Measurements from ENCODE around the gene CABCOCO1.

Gene CABCOCO1

GRCh38 chr10:61776615-61777266, 114.0 kb downstream of the CABCOCO1 start:
- no peak for DNase-seq (ENCODE audit: low spot score)
- no peak for TF ChIP-seq CTCF (IDR thresholded peaks at IDR 0.05; ENCODE audit: extremely low read depth, insufficient read depth, missing control alignments)
- in situ Hi-C loops (cut with MboI; ENCODE audit: low pct_unique_long_range_greater_than_20kb, low sequenced_read_pairs, unreplicated experiment): no loop called here

- no peak for DNase-seq (ENCODE audit: low spot score)
- in situ Hi-C loops (cut with MboI; ENCODE audit: low pct_unique_long_range_greater_than_20kb, low sequenced_read_pairs, unreplicated experiment): no loop called here
- no peak for TF ChIP-seq CTCF (IDR thresholded peaks at IDR 0.05; ENCODE audit: extremely low read depth, insufficient read depth, missing control alignments)
Measured at GRCh38 chr10:61778137-61778536, 115.4 kb downstream of the CABCOCO1 start.

- in situ Hi-C loops (cut with MboI; ENCODE audit: low pct_unique_long_range_greater_than_20kb, low sequenced_read_pairs, unreplicated experiment): no loop called here
- DNase-seq (ENCODE audit: low spot score): no peak
Measured at GRCh38 chr10:61779276-61779675, 116.5 kb downstream of the CABCOCO1 start.

GRCh38 chr10:61779950-61780659, 117.4 kb downstream of the CABCOCO1 start:
- TF ChIP-seq CTCF (IDR thresholded peaks at IDR 0.05; ENCODE audit: extremely low read depth, insufficient read depth, missing control alignments): no peak
- no peak for DNase-seq (ENCODE audit: low spot score)
- in situ Hi-C loops (cut with MboI; ENCODE audit: low pct_unique_long_range_greater_than_20kb, low sequenced_read_pairs, unreplicated experiment): no loop called here

More at GRCh38 chr10:61779276-61779675, 116.5 kb downstream of the CABCOCO1 start:
- TF ChIP-seq CTCF (IDR thresholded peaks at IDR 0.05; ENCODE audit: extremely low read depth, insufficient read depth, missing control alignments): no peak

GRCh38 chr10:61780732-61781131, 118.0 kb downstream of the CABCOCO1 start:
- TF ChIP-seq CTCF (IDR thresholded peaks at IDR 0.05; ENCODE audit: extremely low read depth, insufficient read depth, missing control alignments): no peak
- in situ Hi-C loops (cut with MboI; ENCODE audit: low pct_unique_long_range_greater_than_20kb, low sequenced_read_pairs, unreplicated experiment): no loop called here
- DNase-seq (ENCODE audit: low spot score): no peak

GRCh38 chr10:61781969-61782403, 119.3 kb downstream of the CABCOCO1 start:
- DNase-seq (ENCODE audit: low spot score): no peak
- no peak for TF ChIP-seq CTCF (IDR thresholded peaks at IDR 0.05; ENCODE audit: extremely low read depth, insufficient read depth, missing control alignments)
- in situ Hi-C loops (cut with MboI; ENCODE audit: low pct_unique_long_range_greater_than_20kb, low sequenced_read_pairs, unreplicated experiment): no loop called here

Measured in GM13977 (cell line).